Measurements from ENCODE around the gene PTPN9.
"Not testable (repeated sequence)": the region's sequence is repeated elsewhere in the genome, so short reads cannot be mapped to it uniquely, and the experiment has no call there.

The PTPN9 gene

DNA sequence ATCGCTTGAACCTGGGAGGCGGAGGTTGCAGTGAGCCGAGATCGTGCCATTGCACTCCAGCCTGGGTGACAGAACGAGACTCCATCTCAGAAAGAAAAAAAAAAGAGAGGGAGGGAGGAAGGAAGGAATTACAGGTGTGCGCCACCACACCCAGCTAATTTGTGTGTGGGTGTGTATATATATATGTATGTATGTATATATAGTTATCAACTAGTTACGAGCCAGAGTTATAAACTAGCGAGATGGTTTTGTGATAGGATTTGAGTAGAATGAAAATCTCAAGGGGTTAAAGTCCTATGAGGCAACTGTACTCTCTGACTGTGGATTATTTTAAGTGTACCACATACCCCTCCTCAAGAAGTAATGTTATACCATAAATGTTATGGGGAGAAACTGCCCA, 76.8 kb downstream of the PTPN9 start:
- H3K27me3 ChIP-seq (replicated peaks in 2 of 5; ENCODE audit: control insufficient read depth in 4 of 5, insufficient read depth in 5 of 5, low read length in 4 of 5) = no peaks in the 10 kb centered on the region
- H3K9me3 ChIP-seq (ENCODE audit: control extremely low read depth in 1 of 5, control insufficient read depth in 4 of 5, insufficient read depth in 2 of 5, low read depth in 1 of 5, low read length in 4 of 5) = no peaks in the 10 kb centered on the region
- DNase-seq = no peak
- ChIA-PET POLR2A (interaction anchor here (1.4 kb wide), 1 partner anchor 10 kb away, joined by 4 read pairs; no protein-coding TSS in a partner anchor), CTCF (no interaction called here)
- H3K36me3 ChIP-seq (ENCODE audit: control insufficient read depth in 4 of 4, insufficient read depth in 4 of 4, low read length in 3 of 4) = peaks cover 7 to 29% (median 19%) of the 10 kb centered on the region in 4 experiments
- no peak overlapping the region for H3K27ac ChIP-seq (ENCODE audit: insufficient read depth in 1 of 2, low read depth in 1 of 2, low read length in 2 of 2, poor library complexity in 1 of 2, severe bottlenecking in 2 of 2)
- no peaks in the 10 kb centered on the region for H3K4me1 ChIP-seq (ENCODE audit: control extremely low read depth in 1 of 4, control insufficient read depth in 4 of 4, insufficient read depth in 4 of 4, low read length in 3 of 4)
- no peak overlapping the region for H3K4me3 ChIP-seq (ENCODE audit: control insufficient read depth in 1 of 7, extremely low read depth in 1 of 7, insufficient read depth in 4 of 7, low read depth in 2 of 7, low read length in 6 of 7)
- WGBS (ENCODE audit: insufficient coverage) = 96% methylated on average over 4 of the region's 8 CpGs

- Histone ChIP-seq H3K27ac (ENCODE audit: insufficient read depth in 1 of 2, low read depth in 1 of 2, low read length in 2 of 2, poor library complexity in 1 of 2, severe bottlenecking in 2 of 2) (no peak overlapping the region), H3K27me3 (replicated peaks in 2 of 5; ENCODE audit: control insufficient read depth in 4 of 5, insufficient read depth in 5 of 5, low read length in 4 of 5) (no peaks in the 10 kb centered on the region), H3K9me3 (ENCODE audit: control extremely low read depth in 1 of 5, control insufficient read depth in 4 of 5, insufficient read depth in 2 of 5, low read depth in 1 of 5, low read length in 4 of 5) (peaks cover 0 to 3% (median 0%) of the 10 kb centered on the region in 5 experiments), H3K36me3 (ENCODE audit: control insufficient read depth in 4 of 4, insufficient read depth in 4 of 4, low read length in 3 of 4) (peaks cover 0 to 22% (median 12%) of the 10 kb centered on the region in 4 experiments), H3K4me3 (ENCODE audit: control insufficient read depth in 1 of 7, extremely low read depth in 1 of 7, insufficient read depth in 4 of 7, low read depth in 2 of 7, low read length in 6 of 7) (no peak overlapping the region), H3K4me1 (ENCODE audit: control extremely low read depth in 1 of 4, control insufficient read depth in 4 of 4, insufficient read depth in 4 of 4, low read length in 3 of 4) (no peaks in the 10 kb centered on the region)
- POLR2A ChIA-PET = no interaction called here
- no peak for DNase-seq
- WGBS (ENCODE audit: insufficient coverage) = 100% methylated on average over 1 of the region's 4 CpGs
- CTCF ChIA-PET = interaction anchor here (0.7 to 4.4 kb wide), 4 partner anchors 10 to 315 kb away, joined by 3 to 12 read pairs (median 4); no protein-coding TSS in a partner anchor
These were observed 85.4 kb downstream of the PTPN9 start for GRCh38 chr15:75493732-75494131.

- CTCF ChIA-PET = interaction anchor here (0.8 to 1.3 kb wide), 2 partner anchors 9 to 164 kb away, joined by 3 to 4 read pairs; partner anchors contain the start of gene SNX33
- POLR2A ChIA-PET = no interaction called here
- DNase-seq = no peak
- 100% methylated on average over 1 of the region's 1 CpG for WGBS (ENCODE audit: insufficient coverage)
- H3K27me3 ChIP-seq (replicated peaks in 2 of 5; ENCODE audit: control insufficient read depth in 4 of 5, insufficient read depth in 5 of 5, low read length in 4 of 5) = no peaks in the 10 kb centered on the region
- no peak overlapping the region for H3K27ac ChIP-seq (ENCODE audit: insufficient read depth in 1 of 2, low read depth in 1 of 2, low read length in 2 of 2, poor library complexity in 1 of 2, severe bottlenecking in 2 of 2)
- peaks cover 10 to 45% (median 24%) of the 10 kb centered on the region in 4 experiments for H3K36me3 ChIP-seq (ENCODE audit: control insufficient read depth in 4 of 4, insufficient read depth in 4 of 4, low read length in 3 of 4)
- H3K9me3 ChIP-seq (ENCODE audit: control extremely low read depth in 1 of 5, control insufficient read depth in 4 of 5, insufficient read depth in 2 of 5, low read depth in 1 of 5, low read length in 4 of 5) = peaks cover 0 to 11% (median 1%) of the 10 kb centered on the region in 5 experiments
- no peaks in the 10 kb centered on the region for H3K4me1 ChIP-seq (ENCODE audit: control extremely low read depth in 1 of 4, control insufficient read depth in 4 of 4, insufficient read depth in 4 of 4, low read length in 3 of 4)
- no peak overlapping the region for H3K4me3 ChIP-seq (ENCODE audit: control insufficient read depth in 1 of 7, extremely low read depth in 1 of 7, insufficient read depth in 4 of 7, low read depth in 2 of 7, low read length in 6 of 7)
These were observed 95.2 kb downstream of the PTPN9 start for GRCh38 chr15:75483961-75484360.

GRCh38 chr15:75483556-75483955, 95.6 kb downstream of the PTPN9 start:
- 100% methylated on average over 4 of the region's 5 CpGs for WGBS (ENCODE audit: insufficient coverage)
- H3K27me3 ChIP-seq (replicated peaks in 2 of 5; ENCODE audit: control insufficient read depth in 4 of 5, insufficient read depth in 5 of 5, low read length in 4 of 5); H3K4me1 ChIP-seq (ENCODE audit: control extremely low read depth in 1 of 4, control insufficient read depth in 4 of 4, insufficient read depth in 4 of 4, low read length in 3 of 4); H3K27ac ChIP-seq (ENCODE audit: insufficient read depth in 1 of 2, low read depth in 1 of 2, low read length in 2 of 2, poor library complexity in 1 of 2, severe bottlenecking in 2 of 2); POLR2A ChIA-PET; DNase-seq; H3K4me3 ChIP-seq (ENCODE audit: control insufficient read depth in 1 of 7, extremely low read depth in 1 of 7, insufficient read depth in 4 of 7, low read depth in 2 of 7, low read length in 6 of 7): not testable (repeated sequence)
- CTCF ChIA-PET = interaction anchor here (0.8 kb wide), 1 partner anchor 9 kb away, joined by 4 read pairs; no protein-coding TSS in a partner anchor
- H3K9me3 ChIP-seq (ENCODE audit: control extremely low read depth in 1 of 5, control insufficient read depth in 4 of 5, insufficient read depth in 2 of 5, low read depth in 1 of 5, low read length in 4 of 5) = peaks cover 0 to 11% (median 1%) of the 10 kb centered on the region in 5 experiments
- H3K36me3 ChIP-seq (ENCODE audit: control insufficient read depth in 4 of 4, insufficient read depth in 4 of 4, low read length in 3 of 4) = peaks cover 10 to 46% (median 27%) of the 10 kb centered on the region in 4 experiments

GRCh38 chr15:75483106-75483505, 96.0 kb downstream of the PTPN9 start:
- Histone ChIP-seq H3K27me3 (replicated peaks in 2 of 5; ENCODE audit: control insufficient read depth in 4 of 5, insufficient read depth in 5 of 5, low read length in 4 of 5) (no peaks in the 10 kb centered on the region), H3K36me3 (ENCODE audit: control insufficient read depth in 4 of 4, insufficient read depth in 4 of 4, low read length in 3 of 4) (peaks cover 13 to 46% (median 30%) of the 10 kb centered on the region in 4 experiments), H3K9me3 (ENCODE audit: control extremely low read depth in 1 of 5, control insufficient read depth in 4 of 5, insufficient read depth in 2 of 5, low read depth in 1 of 5, low read length in 4 of 5) (peaks cover 0 to 11% (median 1%) of the 10 kb centered on the region in 5 experiments), H3K4me3 (ENCODE audit: control insufficient read depth in 1 of 7, extremely low read depth in 1 of 7, insufficient read depth in 4 of 7, low read depth in 2 of 7, low read length in 6 of 7) (no peak overlapping the region), H3K27ac (ENCODE audit: insufficient read depth in 1 of 2, low read depth in 1 of 2, low read length in 2 of 2, poor library complexity in 1 of 2, severe bottlenecking in 2 of 2) (no peak overlapping the region), H3K4me1 (ENCODE audit: control extremely low read depth in 1 of 4, control insufficient read depth in 4 of 4, insufficient read depth in 4 of 4, low read length in 3 of 4) (no peaks in the 10 kb centered on the region)
- no CpG with 5 or more reads among the region's 1 CpG for WGBS (ENCODE audit: insufficient coverage)
- DNase-seq = no peak
- ChIA-PET CTCF (no interaction called here), POLR2A (no interaction called here)

- DNase-seq; H3K27me3 ChIP-seq (replicated peaks in 2 of 5; ENCODE audit: control insufficient read depth in 4 of 5, insufficient read depth in 5 of 5, low read length in 4 of 5); H3K4me1 ChIP-seq (ENCODE audit: control extremely low read depth in 1 of 4, control insufficient read depth in 4 of 4, insufficient read depth in 4 of 4, low read length in 3 of 4); H3K4me3 ChIP-seq (ENCODE audit: control insufficient read depth in 1 of 7, extremely low read depth in 1 of 7, insufficient read depth in 4 of 7, low read depth in 2 of 7, low read length in 6 of 7); POLR2A ChIA-PET; H3K27ac ChIP-seq (ENCODE audit: insufficient read depth in 1 of 2, low read depth in 1 of 2, low read length in 2 of 2, poor library complexity in 1 of 2, severe bottlenecking in 2 of 2): not testable (repeated sequence)
- CTCF ChIA-PET = interaction anchor here (1.6 kb wide), 1 partner anchor 15 kb away, joined by 3 read pairs; no protein-coding TSS in a partner anchor
- Histone ChIP-seq H3K36me3 (ENCODE audit: control insufficient read depth in 4 of 4, insufficient read depth in 4 of 4, low read length in 3 of 4) (peaks cover 11 to 42% (median 24%) of the 10 kb centered on the region in 4 experiments), H3K9me3 (ENCODE audit: control extremely low read depth in 1 of 5, control insufficient read depth in 4 of 5, insufficient read depth in 2 of 5, low read depth in 1 of 5, low read length in 4 of 5) (peaks cover 0 to 11% (median 1%) of the 10 kb centered on the region in 5 experiments)
- WGBS (ENCODE audit: insufficient coverage) = 99% methylated on average over 16 of the region's 54 CpGs
These were observed 98.7 kb downstream of the PTPN9 start for GRCh38 chr15:75480463-75480862.

DNA sequence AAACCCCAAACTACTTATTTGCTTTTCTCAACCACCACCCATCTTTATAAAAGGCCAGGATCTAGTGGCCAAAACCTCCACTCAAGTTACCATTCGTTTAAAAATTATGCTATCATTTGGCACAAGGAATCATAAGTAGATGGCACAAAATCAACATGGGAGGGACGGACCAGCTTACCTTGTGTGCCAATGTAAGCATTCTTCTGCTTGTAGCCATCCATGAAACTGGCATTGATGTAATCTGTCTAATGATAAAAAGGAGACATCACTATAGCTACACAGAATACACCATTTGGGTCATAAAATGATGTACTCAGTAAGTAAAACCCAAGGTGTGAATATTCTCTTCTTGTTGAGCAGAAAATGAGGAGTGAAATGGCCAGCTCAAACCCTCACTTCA, 99.4 kb downstream of the PTPN9 start:
- Histone ChIP-seq H3K36me3 (ENCODE audit: control insufficient read depth in 4 of 4, insufficient read depth in 4 of 4, low read length in 3 of 4) (peaks cover 11 to 43% (median 24%) of the 10 kb centered on the region in 4 experiments), H3K27me3 (replicated peaks in 2 of 5; ENCODE audit: control insufficient read depth in 4 of 5, insufficient read depth in 5 of 5, low read length in 4 of 5) (no peaks in the 10 kb centered on the region), H3K9me3 (ENCODE audit: control extremely low read depth in 1 of 5, control insufficient read depth in 4 of 5, insufficient read depth in 2 of 5, low read depth in 1 of 5, low read length in 4 of 5) (peaks cover 0 to 11% (median 1%) of the 10 kb centered on the region in 5 experiments), H3K4me1 (ENCODE audit: control extremely low read depth in 1 of 4, control insufficient read depth in 4 of 4, insufficient read depth in 4 of 4, low read length in 3 of 4) (no peaks in the 10 kb centered on the region), H3K27ac (ENCODE audit: insufficient read depth in 1 of 2, low read depth in 1 of 2, low read length in 2 of 2, poor library complexity in 1 of 2, severe bottlenecking in 2 of 2) (no peak overlapping the region), H3K4me3 (ENCODE audit: control insufficient read depth in 1 of 7, extremely low read depth in 1 of 7, insufficient read depth in 4 of 7, low read depth in 2 of 7, low read length in 6 of 7) (no peak overlapping the region)
- ChIA-PET CTCF (interaction anchor here (1.6 kb wide), 1 partner anchor 16 kb away, joined by 3 read pairs; no protein-coding TSS in a partner anchor), POLR2A (no interaction called here)
- no peak for DNase-seq
- WGBS (ENCODE audit: insufficient coverage) = no CpG with 5 or more reads among the region's 2 CpGs

All from common myeloid progenitor, CD34-positive (primary cell).